NCI-H1436 treated with DMSO at 0.1 percent for 48 hours (cell line): ENCODE data around the gene AKAP13.

ENCODE experiments used
- DNase-seq: peaks from one replicate; lab custom pipeline; 2025; lab: John Stamatoyannopoulos, UW

Gene AKAP13

DNA sequence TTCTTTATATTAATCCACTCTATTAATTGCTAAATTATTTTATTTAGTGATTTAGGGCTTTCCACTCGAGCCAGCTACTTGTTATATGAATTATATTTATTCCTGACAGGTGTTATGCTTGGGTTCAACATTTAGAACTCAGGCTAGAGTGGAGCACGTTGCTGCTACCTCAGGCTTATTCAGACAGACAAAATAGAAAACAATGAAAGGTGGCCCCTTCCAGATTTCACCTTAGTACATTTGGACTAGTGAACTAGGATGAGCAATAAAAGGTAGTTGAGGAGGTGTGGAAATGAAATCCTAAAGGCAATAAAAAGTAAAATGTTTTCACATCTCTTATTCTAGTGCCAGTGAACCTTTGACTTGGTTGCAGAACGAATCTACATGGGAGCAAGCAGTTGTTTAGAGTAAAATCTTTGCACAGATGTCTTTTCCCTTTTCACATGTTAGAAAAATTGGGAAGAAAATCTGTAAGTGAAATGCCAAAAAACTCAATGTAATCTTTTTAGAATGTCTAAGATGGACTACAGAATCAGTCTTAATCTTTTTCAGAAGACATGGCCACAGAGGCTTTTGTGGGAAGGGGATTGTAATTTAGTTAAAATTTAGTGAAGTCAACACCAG is 63.8 kb downstream of the AKAP13 start:
- no peak for DNase-seq

DNA sequence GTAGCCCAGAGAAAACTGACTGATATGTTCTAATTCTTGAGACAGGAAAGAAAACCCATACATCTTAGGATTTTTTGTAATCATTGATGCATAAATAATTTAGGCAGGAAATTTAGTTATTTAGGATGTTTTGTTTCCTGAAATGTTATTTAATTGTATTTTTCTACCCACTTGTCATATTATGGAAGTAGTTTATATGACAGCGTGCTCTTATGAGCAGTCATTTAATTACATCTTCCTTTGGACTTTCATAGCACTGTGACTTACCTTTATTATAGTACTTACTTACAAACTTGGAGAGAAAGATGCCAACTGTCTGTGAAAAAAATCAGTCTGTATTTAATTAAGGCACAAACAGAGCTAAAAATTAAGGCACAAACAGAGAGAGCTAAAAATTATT is 65.0 kb downstream of the AKAP13 start:
- no peak for DNase-seq

DNA sequence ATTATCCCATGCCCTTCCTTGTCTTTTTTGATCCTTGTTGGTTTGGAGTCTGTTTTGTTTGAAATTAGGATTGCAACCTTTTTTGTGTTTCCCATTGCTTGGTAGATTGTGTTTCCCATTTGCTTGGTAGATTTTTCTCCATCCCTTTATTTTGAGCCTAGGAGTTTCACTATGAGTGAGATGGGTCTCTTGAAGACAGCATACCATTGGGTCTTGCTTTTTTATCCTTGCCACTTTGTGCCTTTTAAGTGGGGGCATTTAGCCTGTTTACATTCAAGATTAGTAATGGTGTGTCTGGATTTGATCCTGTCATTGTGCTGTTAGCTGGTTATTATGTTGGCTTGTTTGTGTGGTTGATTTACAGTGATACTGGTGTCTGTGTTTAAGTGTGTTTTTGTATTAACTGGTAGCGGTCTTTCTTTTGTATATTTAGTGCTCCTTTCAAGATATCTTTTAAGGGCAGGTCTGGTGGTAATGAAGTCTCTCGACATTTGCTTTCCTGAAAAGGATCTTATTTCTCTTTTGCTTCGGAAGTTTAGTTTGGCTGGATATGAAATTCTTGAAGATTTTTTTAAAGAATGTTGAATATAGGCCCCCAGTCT is 70.8 kb downstream of the AKAP13 start:
- no peak for DNase-seq

DNA sequence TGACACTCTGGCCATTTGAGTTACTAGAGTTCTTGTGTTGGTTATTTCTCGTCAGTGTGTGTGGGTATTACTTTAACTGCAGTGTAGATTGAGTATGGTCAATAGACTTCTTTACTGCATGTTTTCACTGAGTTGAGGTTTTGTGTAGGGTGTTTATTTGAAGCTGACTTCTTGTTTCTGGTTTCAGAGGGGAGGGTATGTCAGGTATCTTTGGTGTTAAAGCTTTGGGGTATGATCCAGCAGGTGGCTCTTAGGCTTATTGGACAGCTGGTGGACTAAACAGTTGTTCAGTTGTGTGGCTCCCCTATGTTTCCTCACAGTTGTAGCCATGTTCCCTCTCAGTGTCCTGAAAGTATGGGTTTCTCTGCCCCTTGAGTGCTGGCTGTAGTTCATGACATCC is 72.0 kb downstream of the AKAP13 start:
- no peak for DNase-seq

DNA sequence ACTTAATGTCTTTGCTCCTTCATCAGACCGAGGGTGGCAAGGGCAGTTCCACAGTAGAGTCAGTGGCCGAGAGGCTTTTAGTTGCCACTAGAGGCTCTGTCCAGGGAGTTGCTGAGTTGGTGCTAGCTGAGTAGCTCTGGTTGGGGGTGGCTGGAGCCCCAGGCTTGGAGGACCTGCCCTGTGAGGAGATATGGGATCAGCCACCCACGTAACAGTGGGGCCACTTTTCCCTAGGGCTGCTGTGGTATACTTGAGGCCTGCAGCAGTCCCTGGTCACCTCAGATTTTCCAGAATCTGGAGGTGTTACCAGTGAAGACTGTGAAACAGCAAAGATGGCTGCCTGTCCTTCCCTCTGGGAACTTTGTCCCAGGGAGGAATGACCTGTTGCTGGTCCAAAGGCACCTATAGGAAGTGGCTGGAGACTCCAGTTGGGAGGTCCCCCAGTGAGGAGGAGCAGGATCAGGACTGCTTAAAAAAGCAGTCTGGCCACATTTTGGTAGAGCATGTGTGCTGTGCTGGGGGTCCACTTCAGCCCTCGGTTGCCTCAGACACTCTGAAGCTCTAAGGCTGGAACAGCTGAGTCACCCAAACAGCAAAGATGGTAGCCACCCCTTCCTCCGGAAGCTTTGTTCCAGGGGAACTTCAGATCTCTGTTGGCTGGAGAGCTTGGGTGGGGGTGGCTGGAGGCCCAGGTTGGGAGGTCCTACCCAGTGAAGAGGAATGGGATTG is 72.9 kb downstream of the AKAP13 start:
- DNase-seq = no peak

DNA sequence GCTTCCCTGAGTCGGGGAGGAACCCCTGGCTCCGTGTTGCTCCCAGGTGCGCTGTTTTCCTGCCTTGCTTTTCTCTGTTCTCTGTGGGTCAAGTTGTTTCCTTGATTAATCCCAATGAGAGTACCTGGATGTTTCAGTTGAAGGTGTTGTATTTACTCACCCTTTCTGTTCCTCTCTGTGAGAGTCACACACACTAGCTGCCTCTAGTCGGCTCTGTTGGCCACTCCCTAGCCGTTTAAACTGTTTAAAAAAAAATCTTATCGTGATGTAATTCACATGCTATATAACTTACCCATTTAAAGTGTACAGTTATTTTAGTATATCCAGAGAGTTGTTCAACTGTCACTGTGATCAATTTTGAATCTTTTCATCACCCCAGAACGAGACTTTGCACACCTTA is 74.0 kb downstream of the AKAP13 start:
- no peak for DNase-seq

DNA sequence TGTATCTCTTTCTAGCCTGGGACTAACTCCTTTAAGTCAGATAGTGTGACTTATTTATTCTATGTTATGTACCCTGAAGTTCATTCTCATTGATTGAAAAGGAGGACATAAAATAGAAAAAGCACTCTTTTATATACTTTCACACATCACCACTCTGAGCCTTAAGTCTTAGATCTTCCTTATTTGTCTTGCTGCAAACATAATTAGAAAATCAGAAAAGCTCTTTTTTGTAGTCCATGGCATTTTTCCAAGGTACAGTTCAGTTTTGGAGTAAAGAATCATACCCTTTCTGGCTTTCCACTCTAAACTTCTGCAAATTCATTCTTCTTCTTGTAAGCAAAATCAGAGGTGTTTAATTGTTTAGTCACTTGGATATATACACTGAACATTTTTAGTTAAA is 75.5 kb downstream of the AKAP13 start:
- DNase-seq = no peak

DNA sequence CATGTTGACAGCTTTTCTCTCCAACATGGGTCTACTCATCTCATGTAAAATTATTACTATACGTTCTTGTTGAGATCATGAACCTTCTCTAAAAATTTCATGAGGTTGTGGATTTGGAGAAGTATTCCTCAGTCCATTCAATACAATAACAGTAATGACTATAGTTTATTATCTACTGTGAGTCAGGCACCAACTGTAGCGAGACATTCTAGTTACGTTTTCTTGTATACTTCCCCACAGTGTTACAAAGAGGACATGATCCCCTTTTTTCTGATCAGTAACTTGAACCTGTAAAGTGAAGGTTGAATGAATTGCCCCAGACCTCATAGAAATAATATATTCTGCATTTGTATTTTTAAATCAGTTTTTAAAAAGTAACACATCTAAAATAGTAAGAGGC is 76.4 kb downstream of the AKAP13 start:
- DNase-seq = no peak

DNA sequence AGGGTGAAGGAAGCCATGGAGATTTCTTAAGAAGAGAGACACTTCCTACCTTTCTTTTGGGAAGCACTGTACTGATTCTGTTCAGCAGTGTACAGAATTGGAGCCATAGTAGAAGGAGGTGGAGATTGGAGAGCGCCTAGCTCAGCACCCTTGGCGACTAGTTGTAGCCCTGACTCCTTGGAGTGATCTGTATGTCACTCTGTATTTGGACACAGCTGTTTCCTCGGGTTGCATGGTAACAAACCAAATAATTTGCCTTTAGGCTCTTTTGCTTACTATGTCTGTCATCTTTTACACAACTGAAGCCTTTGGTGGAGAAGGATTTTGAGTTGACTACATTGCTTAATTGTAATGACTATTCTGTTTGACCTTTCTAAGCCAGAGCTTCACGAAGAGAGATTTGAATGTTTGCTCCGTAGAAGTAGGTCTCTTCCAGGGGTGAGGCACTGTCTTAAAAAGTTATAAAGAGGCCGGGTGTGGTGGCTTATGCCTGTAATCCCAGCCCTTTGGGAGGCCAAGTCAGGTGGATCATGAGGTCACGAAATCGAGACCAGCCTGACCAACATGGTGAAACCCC is 77.1 kb downstream of the AKAP13 start:
- no peak for DNase-seq

DNA sequence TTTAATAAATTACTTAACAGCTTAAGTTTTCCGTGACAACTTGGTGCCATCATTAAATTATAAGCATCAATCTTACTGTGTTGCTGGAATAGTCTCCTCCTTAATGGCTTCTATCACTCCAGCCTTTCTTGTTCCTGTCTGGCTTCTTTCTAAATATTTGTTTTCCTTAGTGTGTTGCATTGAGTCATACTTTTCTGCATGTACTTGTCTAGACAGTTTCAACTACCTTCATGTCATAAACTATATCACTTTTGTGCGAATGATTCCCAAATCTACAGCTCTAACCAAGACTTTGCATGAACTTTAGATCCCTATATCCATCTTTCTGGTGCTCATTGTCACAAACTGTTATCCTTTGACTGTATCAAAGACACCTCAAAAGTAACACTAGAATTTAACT is 78.4 kb downstream of the AKAP13 start:
- DNase-seq = no peak

DNA sequence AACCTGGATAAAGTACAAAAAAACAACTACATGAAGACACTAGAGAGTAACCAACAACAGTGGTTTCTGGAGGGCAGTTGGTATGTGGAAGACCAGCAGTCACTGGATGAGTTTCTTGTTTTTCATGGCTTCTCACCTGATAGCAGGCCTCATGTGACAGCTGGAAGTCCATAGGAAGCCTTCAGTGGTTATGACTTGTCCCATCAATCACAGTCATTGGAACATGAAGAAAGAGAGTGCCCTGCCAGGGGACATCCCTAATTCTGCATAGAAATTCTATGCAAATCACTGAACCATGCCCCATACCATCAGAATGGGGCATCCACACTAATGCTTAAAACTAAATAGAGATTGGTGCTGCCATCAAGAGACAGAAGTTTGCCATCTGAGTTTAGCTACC is 81.6 kb downstream of the AKAP13 start:
- no peak for DNase-seq

DNA sequence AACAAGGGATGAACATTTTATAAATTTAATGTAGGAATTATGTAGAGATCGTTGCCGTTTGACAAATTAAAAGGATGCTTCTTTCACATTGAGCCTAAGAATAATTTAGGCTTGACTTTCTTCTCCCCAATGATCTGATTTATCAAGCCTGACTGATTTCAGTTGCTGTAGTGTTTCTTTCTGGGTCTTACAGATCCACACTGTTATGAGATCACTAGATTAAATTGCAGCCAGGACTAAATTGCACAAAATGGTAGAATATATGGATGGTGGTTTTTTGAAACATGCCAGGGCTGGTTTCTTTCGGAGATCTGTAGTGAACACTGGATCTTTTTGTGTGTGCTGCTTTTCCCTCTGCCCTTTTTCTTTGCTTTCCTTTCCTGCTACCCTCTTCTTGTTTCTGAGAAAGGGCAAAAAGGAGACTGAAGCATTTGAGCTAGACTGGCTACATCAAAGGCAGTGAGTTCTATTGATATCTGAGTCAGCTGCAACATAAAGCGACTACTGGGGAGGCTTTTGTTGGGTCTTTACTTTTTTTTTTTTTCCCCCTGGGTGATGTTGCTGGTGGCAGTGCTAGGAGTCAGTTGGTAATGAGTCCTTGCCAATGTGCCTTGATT is 83.0 kb downstream of the AKAP13 start:
- no peak for DNase-seq

DNA sequence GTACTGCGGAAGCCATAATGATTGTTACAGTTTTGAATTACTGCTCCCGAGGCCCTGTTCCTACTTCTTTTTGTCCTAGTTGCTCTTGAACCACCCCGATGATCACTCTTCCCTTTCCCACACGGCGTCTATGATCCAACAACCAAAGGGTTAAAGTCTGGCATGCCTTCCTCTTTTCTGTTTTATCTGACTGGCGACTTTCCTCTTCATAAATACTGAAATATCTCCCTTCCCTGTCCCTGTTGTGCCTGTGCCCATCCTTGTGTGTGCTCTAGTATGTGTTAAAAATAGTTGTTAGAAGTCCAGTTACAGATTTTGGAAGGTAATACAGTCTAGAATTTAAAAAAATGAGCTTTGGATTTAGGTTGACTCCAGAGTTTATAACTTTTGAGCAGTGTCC is 83.6 kb downstream of the AKAP13 start:
- DNase-seq = no peak

DNA sequence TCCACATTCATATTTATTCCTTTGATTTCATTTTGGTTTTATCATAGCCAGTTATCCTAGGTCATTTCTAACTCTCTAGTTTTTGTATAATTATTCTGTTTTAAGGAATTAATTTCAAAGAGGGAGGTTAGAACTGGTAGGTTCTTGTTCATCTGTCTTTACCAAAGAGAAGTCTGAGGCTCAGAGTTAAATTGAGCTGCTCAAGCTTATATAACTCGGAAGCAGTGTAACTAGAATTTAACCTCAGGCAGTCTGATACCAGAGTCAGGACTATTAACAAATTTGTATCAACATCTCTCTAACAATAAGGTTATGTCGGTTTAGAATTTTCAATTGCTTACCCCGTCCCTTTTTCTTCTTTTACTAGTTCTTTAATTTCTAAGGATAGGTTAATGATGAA is 84.1 kb downstream of the AKAP13 start:
- DNase-seq = no peak

DNA sequence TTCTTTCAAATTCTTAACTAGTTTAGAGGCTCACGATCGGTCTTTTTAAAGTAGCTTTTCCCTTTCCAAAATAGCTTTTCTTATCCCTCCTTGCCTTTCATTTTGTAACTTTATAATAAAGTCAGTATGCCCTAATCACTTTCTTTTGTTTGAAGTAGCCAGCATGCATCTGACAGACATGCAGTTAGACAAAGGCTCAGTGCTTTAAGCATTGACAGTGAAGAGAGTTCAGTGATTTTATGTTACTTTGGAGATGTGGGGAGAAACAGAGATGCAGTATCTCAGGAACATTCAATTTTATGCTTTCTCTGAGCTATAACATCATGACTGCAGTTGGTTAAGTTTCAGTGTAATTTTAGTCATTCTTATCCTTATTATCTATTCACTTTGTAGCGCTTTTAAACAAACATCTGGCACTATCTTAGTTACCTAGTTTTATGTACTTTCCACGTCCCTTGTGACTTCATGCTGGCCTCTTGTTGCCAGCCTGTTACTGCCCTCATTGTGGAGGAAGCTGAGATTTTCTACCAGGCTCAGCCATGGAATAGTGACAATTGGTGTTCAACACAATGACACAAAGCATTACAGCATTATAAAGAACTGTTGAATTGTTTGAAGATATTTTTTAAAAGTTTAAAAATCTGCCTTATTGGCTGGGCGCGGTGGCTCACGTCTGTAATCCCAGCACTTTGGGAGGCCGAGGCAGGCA is 90.3 kb downstream of the AKAP13 start:
- DNase-seq = no peak

DNA sequence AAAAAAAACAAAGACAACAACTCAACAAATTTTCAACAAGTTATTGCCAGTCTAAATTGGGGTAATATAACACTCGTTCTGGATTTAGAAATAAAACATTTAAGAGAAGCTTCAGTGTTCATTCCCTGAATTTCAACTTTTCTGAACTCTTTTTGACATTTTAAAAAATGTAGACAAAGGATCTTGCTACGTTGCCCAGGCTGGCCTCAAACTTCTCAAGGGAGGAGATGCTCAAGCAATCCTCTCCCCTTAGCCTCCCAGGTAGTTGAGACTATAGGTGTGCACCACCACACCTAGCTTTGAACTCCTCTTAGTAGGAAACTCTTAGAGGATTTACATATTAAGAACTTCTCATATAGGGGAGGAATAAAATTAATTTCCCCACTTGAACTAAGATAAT is 91.9 kb downstream of the AKAP13 start:
- no peak for DNase-seq

DNA sequence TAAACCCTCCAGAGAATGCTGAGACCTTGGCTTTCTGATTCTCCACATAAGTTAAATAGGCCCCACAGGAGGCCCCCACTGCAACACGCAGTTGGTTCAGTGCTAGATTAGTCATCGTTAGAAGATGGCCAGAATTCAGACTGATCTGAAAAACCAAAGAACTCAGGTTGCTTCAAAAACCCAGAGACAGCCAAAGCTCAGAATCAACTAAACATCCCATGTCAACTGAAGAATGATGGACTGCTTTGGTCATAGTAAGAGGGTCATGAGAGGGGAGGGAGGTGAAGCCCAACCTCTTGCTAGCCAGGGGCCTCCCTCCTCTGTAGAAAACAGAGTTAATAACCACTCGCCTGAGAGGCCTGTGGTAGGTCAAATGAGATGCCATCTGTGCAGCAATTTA is 93.1 kb downstream of the AKAP13 start:
- no peak for DNase-seq

DNA sequence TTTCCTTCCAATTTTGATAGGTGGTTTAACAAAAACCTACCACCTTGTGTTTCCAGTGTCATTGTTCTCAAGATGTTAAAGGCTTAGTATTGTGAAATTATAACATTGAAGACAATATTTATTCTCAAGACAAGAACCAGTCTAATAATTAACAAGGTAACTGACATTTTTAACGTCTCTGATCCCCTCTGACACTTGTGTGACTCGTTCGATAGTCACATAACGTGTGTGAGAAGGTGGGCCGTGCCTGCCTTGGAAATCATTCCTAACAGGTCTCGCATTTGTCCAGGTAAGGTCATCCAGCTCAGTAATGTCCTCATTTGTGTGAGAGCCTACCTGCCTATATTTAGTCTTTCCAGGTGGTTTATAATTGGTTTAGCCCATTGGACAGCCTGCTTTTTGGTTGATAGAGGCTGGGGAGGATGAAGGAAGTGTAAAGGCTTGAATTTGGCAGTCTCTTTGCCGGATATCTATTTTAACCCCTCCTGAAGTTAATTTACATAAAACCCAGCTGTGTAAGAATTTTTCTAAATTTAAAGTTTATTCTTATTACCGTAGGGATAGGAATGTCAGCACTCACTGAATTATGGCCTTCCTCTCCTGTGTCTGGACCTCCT is 94.4 kb downstream of the AKAP13 start:
- DNase-seq = no peak

DNA sequence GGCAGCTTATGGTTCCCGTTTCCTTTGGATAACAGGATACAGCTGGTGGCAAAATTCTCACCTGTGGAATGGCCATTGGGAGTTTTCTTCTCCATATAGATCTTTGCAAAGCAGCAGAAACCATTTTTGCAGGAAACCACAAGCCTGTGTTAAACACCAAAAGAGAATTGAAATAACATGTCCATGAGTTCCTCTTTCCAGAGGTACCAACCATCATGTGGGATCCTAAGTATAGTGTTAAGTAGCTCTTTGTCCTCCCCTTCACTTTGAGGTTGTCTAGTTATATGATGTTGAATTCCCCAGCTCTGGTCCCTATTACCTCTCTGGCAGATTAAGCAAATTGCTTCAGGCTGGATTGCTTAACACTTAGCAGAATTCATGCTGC is 94.9 kb downstream of the AKAP13 start:
- no peak for DNase-seq

DNA sequence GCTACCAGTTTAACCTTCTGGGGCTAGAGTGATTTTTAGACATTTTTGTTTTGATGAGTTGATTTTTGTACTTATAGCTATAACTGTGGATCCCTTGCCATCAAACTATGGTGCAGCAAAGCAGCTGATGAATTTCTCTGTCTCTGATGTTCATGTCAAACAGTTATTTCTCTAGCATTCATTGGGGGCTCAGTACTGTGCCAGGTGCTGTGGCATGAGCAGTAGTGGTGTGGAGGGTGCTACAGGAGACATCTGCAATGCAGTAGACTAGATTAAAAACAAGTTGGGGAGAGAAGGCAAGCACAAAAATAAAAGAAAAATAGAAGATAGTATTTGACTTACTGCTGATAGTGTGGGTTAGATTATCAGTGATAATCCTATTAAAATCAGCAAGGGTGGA is 95.3 kb downstream of the AKAP13 start:
- no peak for DNase-seq

DNA sequence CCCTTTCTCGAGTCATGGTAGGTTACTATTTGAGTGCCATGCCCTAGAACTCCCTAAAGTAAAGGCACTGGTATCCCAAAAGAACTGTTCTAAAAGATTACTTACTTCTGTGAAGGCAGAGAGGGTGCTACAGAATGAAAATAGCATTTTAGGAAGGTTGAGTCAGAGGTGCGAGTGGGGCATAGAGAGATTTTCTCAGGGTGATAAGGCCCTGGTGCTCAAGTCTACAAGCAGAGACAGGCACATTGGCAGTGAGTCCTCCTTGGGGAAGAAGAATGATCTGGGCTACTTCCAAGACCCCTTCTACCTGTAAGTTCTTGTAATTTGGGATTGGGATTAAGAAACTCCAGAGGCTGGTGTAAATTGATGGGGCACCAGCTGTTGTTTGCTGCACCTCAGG is 96.7 kb downstream of the AKAP13 start:
- no peak for DNase-seq

DNA sequence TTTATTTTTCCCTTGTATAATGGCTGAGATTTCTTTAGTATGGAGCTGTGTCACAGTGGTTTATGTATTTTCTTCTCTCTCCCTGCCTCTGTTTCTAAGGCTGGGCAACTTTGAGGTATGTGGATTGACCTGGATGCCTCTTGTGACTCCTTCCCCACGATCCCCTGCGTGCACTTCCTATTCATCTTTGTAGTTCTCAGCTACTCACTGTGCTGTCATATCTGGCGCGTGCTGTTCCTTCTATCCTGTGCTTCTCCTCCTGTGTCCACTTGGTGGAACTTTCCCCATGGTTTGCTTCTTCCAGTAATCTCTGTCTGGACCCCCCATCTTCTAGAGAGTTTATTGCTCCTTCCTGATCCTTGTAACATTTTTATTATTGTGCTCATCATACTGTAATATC is 97.3 kb downstream of the AKAP13 start:
- no peak for DNase-seq
